ENCODE results near the gene ARRDC2.
"Not testable (repeated sequence)": the region's sequence is repeated elsewhere in the genome, so short reads cannot be mapped to it uniquely, and the experiment has no call there.

Gene ARRDC2

GRCh38 chr19:17975032-17975431, 32.9 kb upstream of the ARRDC2 start:
- Histone ChIP-seq H3K4me1 (ENCODE audit: control insufficient read depth, insufficient read depth, low read length) (no peaks in the 10 kb centered on the region), H3K36me3 (ENCODE audit: control insufficient read depth, insufficient read depth, low read length) (no peaks in the 10 kb centered on the region), H3K9ac (ENCODE audit: low read length) (no peak overlapping the region), H3K27ac (ENCODE audit: low read depth, low read length) (no peak overlapping the region), H3K4me3 (ENCODE audit: low read length) (no peak overlapping the region), H3K27me3 (ENCODE audit: control insufficient read depth, insufficient read depth, low read length) (no peaks in the 10 kb centered on the region)

GRCh38 chr19:17977021-17977420, 30.9 kb upstream of the ARRDC2 start:
- no peaks in the 10 kb centered on the region for H3K36me3 ChIP-seq (ENCODE audit: control insufficient read depth, insufficient read depth, low read length)
- H3K4me1 ChIP-seq (ENCODE audit: control insufficient read depth, insufficient read depth, low read length): no peaks in the 10 kb centered on the region
- H3K9ac ChIP-seq (ENCODE audit: low read length): no peak overlapping the region
- H3K4me3 ChIP-seq (ENCODE audit: low read length): no peak overlapping the region
- no peak overlapping the region for H3K27ac ChIP-seq (ENCODE audit: low read depth, low read length)
- no peaks in the 10 kb centered on the region for H3K27me3 ChIP-seq (ENCODE audit: control insufficient read depth, insufficient read depth, low read length)

- no peaks in the 10 kb centered on the region for H3K27me3 ChIP-seq (ENCODE audit: control insufficient read depth, insufficient read depth, low read length)
These were observed 30.5 kb upstream of the ARRDC2 start for GRCh38 chr19:17977488-17977887.

DNA sequence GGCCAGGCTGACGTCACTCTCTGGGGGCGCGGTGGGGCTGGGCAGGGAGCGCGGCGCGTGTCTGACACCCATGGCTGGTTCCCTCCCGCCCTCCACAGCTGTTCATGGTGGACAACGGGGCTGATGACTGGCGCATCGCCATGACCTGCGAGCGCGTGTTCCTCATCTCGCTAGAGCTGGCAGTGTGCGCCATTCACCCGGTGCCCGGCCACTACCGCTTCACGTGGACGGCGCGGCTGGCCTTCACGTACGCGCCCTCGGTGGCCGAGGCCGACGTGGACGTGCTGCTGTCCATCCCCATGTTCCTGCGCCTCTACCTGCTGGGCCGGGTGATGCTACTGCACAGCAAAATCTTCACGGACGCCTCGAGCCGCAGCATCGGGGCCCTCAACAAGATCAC, 26.4 kb upstream of the ARRDC2 start:
- Histone ChIP-seq H3K4me3 (ENCODE audit: low read length) (no peak overlapping the region), H3K36me3 (ENCODE audit: control insufficient read depth, insufficient read depth, low read length) (no peaks in the 10 kb centered on the region), H3K4me1 (ENCODE audit: control insufficient read depth, insufficient read depth, low read length) (no peaks in the 10 kb centered on the region), H3K27ac (ENCODE audit: low read depth, low read length) (no peak overlapping the region), H3K9ac (ENCODE audit: low read length) (no peak overlapping the region), H3K27me3 (ENCODE audit: control insufficient read depth, insufficient read depth, low read length) (peaks cover 4% of the 10 kb centered on the region)

More at GRCh38 chr19:17977488-17977887, 30.5 kb upstream of the ARRDC2 start:
- no peaks in the 10 kb centered on the region for H3K36me3 ChIP-seq (ENCODE audit: control insufficient read depth, insufficient read depth, low read length)
- H3K4me1 ChIP-seq (ENCODE audit: control insufficient read depth, insufficient read depth, low read length): no peaks in the 10 kb centered on the region
- no peak overlapping the region for H3K4me3 ChIP-seq (ENCODE audit: low read length)
- H3K9ac ChIP-seq (ENCODE audit: low read length): no peak overlapping the region
- H3K27ac ChIP-seq (ENCODE audit: low read depth, low read length): no peak overlapping the region

- Histone ChIP-seq H3K9ac (ENCODE audit: low read length) (no peak overlapping the region), H3K4me1 (ENCODE audit: control insufficient read depth, insufficient read depth, low read length) (no peaks in the 10 kb centered on the region), H3K27me3 (ENCODE audit: control insufficient read depth, insufficient read depth, low read length) (peaks cover 4% of the 10 kb centered on the region), H3K4me3 (ENCODE audit: low read length) (no peak overlapping the region), H3K36me3 (ENCODE audit: control insufficient read depth, insufficient read depth, low read length) (no peaks in the 10 kb centered on the region), H3K27ac (ENCODE audit: low read depth, low read length) (no peak overlapping the region)
These were observed 25.5 kb upstream of the ARRDC2 start for GRCh38 chr19:17982430-17982829.

DNA sequence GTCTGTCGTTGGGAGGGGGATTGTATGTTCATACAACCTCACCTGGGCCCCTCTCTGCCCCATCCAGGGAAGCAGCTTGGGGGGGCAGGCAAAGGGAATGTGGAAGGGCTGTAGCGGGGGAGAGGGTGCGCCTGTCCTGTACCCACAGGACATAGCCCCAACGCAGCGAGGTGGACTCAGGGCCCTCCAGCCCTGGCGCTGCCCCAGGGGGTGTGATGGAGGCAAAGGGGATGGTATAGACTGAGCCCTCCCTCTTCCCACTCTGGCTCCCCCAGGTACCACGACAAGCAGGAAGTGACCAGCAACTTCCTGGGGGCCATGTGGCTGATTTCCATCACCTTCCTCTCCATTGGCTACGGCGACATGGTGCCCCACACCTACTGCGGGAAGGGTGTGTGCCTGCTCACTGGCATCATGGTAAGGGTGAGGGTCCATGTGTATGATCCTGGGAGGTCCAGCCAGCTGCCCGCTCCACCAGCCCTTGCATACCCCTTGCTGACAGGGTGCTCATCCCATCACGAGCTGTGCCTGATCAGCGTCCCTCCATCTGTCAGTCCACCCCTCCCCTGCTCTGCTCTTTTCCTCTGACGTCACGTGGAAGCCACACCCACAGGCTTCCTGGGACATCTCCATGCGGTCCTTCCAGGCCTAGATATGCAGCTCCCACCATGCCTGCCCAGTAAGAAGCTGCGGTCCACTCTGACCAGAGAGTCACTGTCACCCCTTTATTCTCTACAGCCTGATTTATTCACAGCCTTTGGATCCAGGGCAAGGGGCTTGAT, 22.7 kb upstream of the ARRDC2 start:
- Histone ChIP-seq H3K36me3 (ENCODE audit: control insufficient read depth, insufficient read depth, low read length) (no peaks in the 10 kb centered on the region), H3K27ac (ENCODE audit: low read depth, low read length) (no peak overlapping the region), H3K4me1 (ENCODE audit: control insufficient read depth, insufficient read depth, low read length) (no peaks in the 10 kb centered on the region), H3K9ac (ENCODE audit: low read length) (no peak overlapping the region), H3K4me3 (ENCODE audit: low read length) (no peak overlapping the region), H3K27me3 (ENCODE audit: control insufficient read depth, insufficient read depth, low read length) (peaks cover 4% of the 10 kb centered on the region)

DNA sequence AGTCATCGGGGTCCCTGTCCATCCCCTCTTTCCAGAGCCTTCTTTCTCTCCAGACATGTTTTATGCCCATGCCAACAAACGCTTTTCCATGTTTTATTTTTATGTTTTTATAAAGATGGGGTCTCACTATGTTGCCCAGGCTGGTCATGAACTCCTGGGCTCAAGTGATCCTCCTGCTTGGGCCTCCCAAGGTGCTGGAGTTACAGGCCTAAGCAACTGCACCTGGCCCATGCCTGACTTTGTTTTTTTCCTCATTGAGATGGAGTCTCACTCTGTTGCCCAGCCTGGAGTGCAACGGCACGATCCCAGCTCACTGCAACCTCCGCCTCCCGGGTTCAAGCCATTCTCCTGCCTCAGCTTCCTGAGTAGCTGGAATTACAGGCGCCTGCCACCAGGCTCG, 21.4 kb upstream of the ARRDC2 start:
- H3K4me1 ChIP-seq (ENCODE audit: control insufficient read depth, insufficient read depth, low read length); H3K4me3 ChIP-seq (ENCODE audit: low read length); H3K9ac ChIP-seq (ENCODE audit: low read length); H3K27me3 ChIP-seq (ENCODE audit: control insufficient read depth, insufficient read depth, low read length); H3K36me3 ChIP-seq (ENCODE audit: control insufficient read depth, insufficient read depth, low read length); H3K27ac ChIP-seq (ENCODE audit: low read depth, low read length): not testable (repeated sequence)

- Histone ChIP-seq H3K9ac (ENCODE audit: low read length) (no peak overlapping the region), H3K27me3 (ENCODE audit: control insufficient read depth, insufficient read depth, low read length) (peaks cover 4% of the 10 kb centered on the region), H3K27ac (ENCODE audit: low read depth, low read length) (no peak overlapping the region)
These were observed 19.8 kb upstream of the ARRDC2 start for GRCh38 chr19:17988161-17988560.

DNA sequence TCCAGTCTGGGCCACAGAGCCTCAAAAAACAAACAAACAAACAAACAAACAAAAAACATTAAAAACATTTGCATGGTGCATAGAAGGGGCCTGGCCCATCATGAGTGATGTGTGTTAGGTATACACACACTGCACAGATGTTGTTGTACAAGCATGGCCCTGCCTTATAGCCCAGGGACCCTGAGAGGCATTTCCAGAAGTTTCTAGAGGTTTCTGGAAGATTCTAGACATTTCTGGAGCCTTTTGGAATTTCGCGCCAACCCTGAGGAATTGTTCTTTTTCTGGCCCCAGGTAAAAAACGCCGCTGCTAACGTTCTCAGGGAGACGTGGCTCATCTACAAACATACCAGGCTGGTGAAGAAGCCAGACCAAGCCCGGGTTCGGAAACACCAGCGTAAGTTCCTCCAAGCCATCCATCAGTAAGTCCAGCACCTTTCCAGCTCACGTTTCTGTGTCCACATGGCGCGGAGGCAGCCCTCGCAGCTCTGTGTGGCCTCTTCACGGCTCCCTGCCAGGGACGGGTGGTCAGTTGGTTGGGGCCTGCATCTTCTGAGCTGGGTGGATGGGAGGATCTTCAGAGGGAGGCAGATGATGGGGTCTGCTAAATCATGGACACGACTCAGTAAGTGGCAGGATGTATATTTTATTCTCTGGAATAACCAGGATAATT, 18.4 kb upstream of the ARRDC2 start:
- H3K4me3 ChIP-seq (ENCODE audit: low read length): no peak overlapping the region
- H3K36me3 ChIP-seq (ENCODE audit: control insufficient read depth, insufficient read depth, low read length): no peaks in the 10 kb centered on the region
- no peak overlapping the region for H3K9ac ChIP-seq (ENCODE audit: low read length)
- peaks cover 4% of the 10 kb centered on the region for H3K27me3 ChIP-seq (ENCODE audit: control insufficient read depth, insufficient read depth, low read length)
- H3K4me1 ChIP-seq (ENCODE audit: control insufficient read depth, insufficient read depth, low read length): no peaks in the 10 kb centered on the region
- H3K27ac ChIP-seq (ENCODE audit: low read depth, low read length): no peak overlapping the region

More at GRCh38 chr19:17988161-17988560, 19.8 kb upstream of the ARRDC2 start:
- no peak overlapping the region for H3K4me3 ChIP-seq (ENCODE audit: low read length)
- no peaks in the 10 kb centered on the region for H3K4me1 ChIP-seq (ENCODE audit: control insufficient read depth, insufficient read depth, low read length)
- no peaks in the 10 kb centered on the region for H3K36me3 ChIP-seq (ENCODE audit: control insufficient read depth, insufficient read depth, low read length)

GRCh38 chr19:17993076-17993813, 14.7 kb upstream of the ARRDC2 start:
- Histone ChIP-seq H3K4me3 (ENCODE audit: low read length) (no peak overlapping the region), H3K36me3 (ENCODE audit: control insufficient read depth, insufficient read depth, low read length) (no peaks in the 10 kb centered on the region), H3K27ac (ENCODE audit: low read depth, low read length) (no peak overlapping the region), H3K27me3 (ENCODE audit: control insufficient read depth, insufficient read depth, low read length) (no peaks in the 10 kb centered on the region), H3K4me1 (ENCODE audit: control insufficient read depth, insufficient read depth, low read length) (no peaks in the 10 kb centered on the region), H3K9ac (ENCODE audit: low read length) (no peak overlapping the region)

DNA sequence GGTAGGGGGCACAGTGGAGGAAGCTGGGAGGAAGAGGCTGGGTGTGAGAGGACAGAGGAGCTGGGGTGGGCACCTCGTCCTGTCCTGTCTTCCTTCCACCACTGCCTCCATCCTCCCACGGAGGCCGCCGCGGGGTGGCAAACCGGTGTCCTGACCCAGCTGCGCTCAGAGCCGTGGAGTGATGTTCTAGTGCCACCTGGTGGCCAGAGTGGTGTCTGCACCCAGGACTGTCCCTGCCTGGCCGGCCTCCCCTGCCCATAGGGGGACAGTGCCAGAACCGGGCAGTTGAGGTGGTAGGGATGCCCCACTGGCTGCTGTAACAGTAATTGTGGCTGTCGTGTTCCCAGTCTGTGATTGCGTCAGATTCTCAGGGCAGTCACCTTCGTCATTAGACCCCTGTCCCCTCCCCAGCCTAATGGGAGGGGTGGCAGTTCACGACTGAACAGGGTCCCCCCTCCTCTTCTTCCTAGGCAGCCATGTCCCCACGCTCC, 11.1 kb upstream of the ARRDC2 start:
- no peak overlapping the region for H3K9ac ChIP-seq (ENCODE audit: low read length)
- no peaks in the 10 kb centered on the region for H3K4me1 ChIP-seq (ENCODE audit: control insufficient read depth, insufficient read depth, low read length)
- H3K36me3 ChIP-seq (ENCODE audit: control insufficient read depth, insufficient read depth, low read length): no peaks in the 10 kb centered on the region
- H3K4me3 ChIP-seq (ENCODE audit: low read length): no peak overlapping the region
- H3K27me3 ChIP-seq (ENCODE audit: control insufficient read depth, insufficient read depth, low read length): no peaks in the 10 kb centered on the region
- H3K27ac ChIP-seq (ENCODE audit: low read depth, low read length): no peak overlapping the region

DNA sequence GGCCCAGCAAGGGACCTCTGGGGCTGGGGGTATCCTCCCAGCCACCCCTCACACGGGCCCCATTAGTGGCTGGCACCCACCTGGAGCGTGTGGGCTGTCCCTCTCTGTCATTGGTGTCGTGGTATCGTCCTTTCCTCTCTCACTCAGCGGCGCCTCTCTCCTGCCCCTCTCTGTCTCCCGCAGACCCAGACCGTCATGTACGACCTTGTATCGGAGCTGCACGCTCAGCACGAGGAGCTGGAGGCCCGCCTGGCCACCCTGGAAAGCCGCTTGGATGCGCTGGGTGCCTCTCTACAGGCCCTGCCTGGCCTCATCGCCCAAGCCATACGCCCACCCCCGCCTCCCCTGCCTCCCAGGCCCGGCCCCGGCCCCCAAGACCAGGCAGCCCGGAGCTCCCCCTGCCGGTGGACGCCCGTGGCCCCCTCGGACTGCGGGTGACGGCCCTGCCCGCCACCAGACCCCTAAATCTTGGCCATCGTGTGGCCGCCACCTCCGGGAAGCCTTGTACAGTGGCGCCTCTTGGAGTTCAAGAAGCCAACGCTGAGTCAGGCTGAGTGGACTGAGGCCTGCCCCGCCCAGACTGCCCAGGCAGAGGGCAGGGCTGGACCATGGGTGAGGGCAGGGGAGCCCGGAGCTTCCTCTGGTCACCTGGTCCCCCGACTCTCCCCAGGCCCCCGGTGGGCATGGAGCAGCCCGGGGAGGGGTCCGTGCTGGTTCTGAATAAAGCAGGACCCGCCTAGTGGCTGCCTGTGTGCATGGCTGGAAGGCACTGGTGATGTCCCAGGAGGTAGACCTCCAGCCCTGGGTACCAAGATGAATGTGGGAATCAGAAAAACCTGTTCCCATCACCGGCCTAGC, 9.8 kb upstream of the ARRDC2 start:
- Histone ChIP-seq H3K4me3 (ENCODE audit: low read length) (no peak overlapping the region), H3K4me1 (ENCODE audit: control insufficient read depth, insufficient read depth, low read length) (no peaks in the 10 kb centered on the region), H3K36me3 (ENCODE audit: control insufficient read depth, insufficient read depth, low read length) (no peaks in the 10 kb centered on the region), H3K9ac (ENCODE audit: low read length) (no peak overlapping the region), H3K27ac (ENCODE audit: low read depth, low read length) (no peak overlapping the region), H3K27me3 (ENCODE audit: control insufficient read depth, insufficient read depth, low read length) (no peaks in the 10 kb centered on the region)

Data from rectal smooth muscle tissue (tissue), 1 donor.